ENCODE measurements around the gene SLC4A5. TPM values are rescaled to one million over a fixed set of nuclear protein-coding genes. Genes with fewer than 3 reads are reported as not detected.
"Not testable (repeated sequence)": the region's sequence is repeated elsewhere in the genome, so short reads cannot be mapped to it uniquely, and the experiment has no call there.

Gene SLC4A5
- total RNA-seq, 8 experiments from 2014 or later = 0.25 to 5.9 (median 2.8) TPM

- 70 to 85% methylated on average over 2 to 4 of the region's 10 CpGs; no CpG with 5 or more reads in 8 of the 10 experiments for WGBS, 10 experiments
- no peak for ATAC-seq (replicated peaks in 6 of 8)
- H3K4me1 ChIP-seq (replicated peaks in 1 of 2) = no peaks in the 10 kb centered on the region
- in situ Hi-C loops (cut with MboI; ENCODE audit: low pct_unique_long_range_greater_than_20kb in 2 of 9, low sequenced_read_pairs in 9 of 9, unreplicated experiment in 9 of 9) = loop anchor here in 1 of 9 experiments (25.0 kb wide), 1 partner anchor 335 kb away; no protein-coding TSS in a partner anchor
- H3K4me3 ChIP-seq = no peak overlapping the region
- H3K27ac ChIP-seq = no peak overlapping the region
Measured at GRCh38 chr2:74252036-74252435, 91.2 kb downstream of the SLC4A5 start.

GRCh38 chr2:74250189-74250631 lies 93.0 kb downstream of the SLC4A5 start:
- ATAC-seq (replicated peaks in 6 of 8) = peak; percentile 53 to 84 (median 70)
- no peak overlapping the region for H3K4me3 ChIP-seq
- WGBS, 10 experiments = 0 to 86% (median 25%) methylated on average over 1 to 8 of the region's 10 CpGs; no CpG with 5 or more reads in 1 of the 10 experiments
- H3K27ac ChIP-seq = no peak overlapping the region
- in situ Hi-C loops (cut with MboI; ENCODE audit: low pct_unique_long_range_greater_than_20kb in 2 of 9, low sequenced_read_pairs in 9 of 9, unreplicated experiment in 9 of 9) = loop anchor here in 1 of 9 experiments (25.0 kb wide), 1 partner anchor 337 kb away; no protein-coding TSS in a partner anchor
- no peaks in the 10 kb centered on the region for H3K4me1 ChIP-seq (replicated peaks in 1 of 2)

- Histone ChIP-seq H3K4me1 (replicated peaks in 1 of 2) (no peaks in the 10 kb centered on the region), H3K4me3 (no peak overlapping the region), H3K27ac (no peak overlapping the region)
- in situ Hi-C loops (cut with MboI; ENCODE audit: low pct_unique_long_range_greater_than_20kb in 2 of 9, low sequenced_read_pairs in 9 of 9, unreplicated experiment in 9 of 9) = loop anchor here in 2 of 9 experiments (25.0 kb wide), 1 partner anchor 338 kb away; no protein-coding TSS in a partner anchor
- WGBS, 10 experiments = 0 to 100% (median 56%) methylated on average over 1 to 5 of the region's 6 CpGs; no CpG with 5 or more reads in 3 of the 10 experiments
- ATAC-seq (replicated peaks in 6 of 8) = no peak
Measured at GRCh38 chr2:74249406-74250122, 93.7 kb downstream of the SLC4A5 start.

GRCh38 chr2:74246496-74247195 lies 96.6 kb downstream of the SLC4A5 start:
- no peak for ATAC-seq (replicated peaks in 6 of 8)
- in situ Hi-C loops (cut with MboI; ENCODE audit: low pct_unique_long_range_greater_than_20kb in 2 of 9, low sequenced_read_pairs in 9 of 9, unreplicated experiment in 9 of 9) = loop anchor here in 1 of 9 experiments (25.0 kb wide), 1 partner anchor 341 kb away; no protein-coding TSS in a partner anchor
- 74 to 100% (median 92%) methylated on average over 1 to 13 of the region's 14 CpGs; no CpG with 5 or more reads in 1 of the 10 experiments for WGBS, 10 experiments

GRCh38 chr2:74244286-74244685 lies 98.9 kb downstream of the SLC4A5 start:
- in situ Hi-C loops (cut with MboI; ENCODE audit: low pct_unique_long_range_greater_than_20kb in 2 of 9, low sequenced_read_pairs in 9 of 9, unreplicated experiment in 9 of 9) = loop anchor here in 1 of 9 experiments (25.0 kb wide), 1 partner anchor 343 kb away; no protein-coding TSS in a partner anchor
- ATAC-seq (replicated peaks in 6 of 8) = no peak
- Histone ChIP-seq H3K4me3 (no peak overlapping the region), H3K4me1 (replicated peaks in 1 of 2) (no peaks in the 10 kb centered on the region), H3K27ac (no peak overlapping the region)
- WGBS, 10 experiments = 69 to 100% (median 87%) methylated on average over 1 to 3 of the region's 3 CpGs; no CpG with 5 or more reads in 2 of the 10 experiments

More at GRCh38 chr2:74246496-74247195, 96.6 kb downstream of the SLC4A5 start:
- Histone ChIP-seq H3K4me3 (no peak overlapping the region), H3K27ac (no peak overlapping the region), H3K4me1 (replicated peaks in 1 of 2) (no peaks in the 10 kb centered on the region)

GRCh38 chr2:74242354-74243071 lies 100.7 kb downstream of the SLC4A5 start:
- ATAC-seq (replicated peaks in 6 of 8) = peak in 2 of 8 experiments; percentile 38 to 65
- no peak overlapping the region for H3K4me3 ChIP-seq
- H3K4me1 ChIP-seq (replicated peaks in 1 of 2) = no peaks in the 10 kb centered on the region
- in situ Hi-C loops (cut with MboI; ENCODE audit: low pct_unique_long_range_greater_than_20kb in 2 of 9, low sequenced_read_pairs in 9 of 9, unreplicated experiment in 9 of 9) = loop anchor here in 1 of 9 experiments (25.0 kb wide), 1 partner anchor 345 kb away; no protein-coding TSS in a partner anchor
- no peak overlapping the region for H3K27ac ChIP-seq
- 50 to 100% (median 87%) methylated on average over 2 to 6 of the region's 7 CpGs; no CpG with 5 or more reads in 2 of the 10 experiments for WGBS, 10 experiments

- 33 to 100% (median 81%) methylated on average over 1 to 5 of the region's 7 CpGs; no CpG with 5 or more reads in 2 of the 10 experiments for WGBS, 10 experiments
- no peak for ATAC-seq (replicated peaks in 6 of 8)
- in situ Hi-C loops (cut with MboI; ENCODE audit: low pct_unique_long_range_greater_than_20kb in 2 of 9, low sequenced_read_pairs in 9 of 9, unreplicated experiment in 9 of 9) = loop anchor here in 1 of 9 experiments (25.0 kb wide), 1 partner anchor 348 kb away; no protein-coding TSS in a partner anchor
- no peaks in the 10 kb centered on the region for H3K4me1 ChIP-seq (replicated peaks in 1 of 2)
- H3K4me3 ChIP-seq = no peak overlapping the region
- H3K27ac ChIP-seq = no peak overlapping the region
Measured at GRCh38 chr2:74239346-74239745, 103.9 kb downstream of the SLC4A5 start.

- no peak overlapping the region for H3K4me3 ChIP-seq
- no peak for ATAC-seq (replicated peaks in 6 of 8)
- in situ Hi-C loops (cut with MboI; ENCODE audit: low pct_unique_long_range_greater_than_20kb in 2 of 9, low sequenced_read_pairs in 9 of 9, unreplicated experiment in 9 of 9) = loop anchor here in 1 of 9 experiments (25.0 kb wide), 1 partner anchor 348 kb away; no protein-coding TSS in a partner anchor
- 50 to 100% (median 91%) methylated on average over 1 to 2 of the region's 2 CpGs; no CpG with 5 or more reads in 4 of the 10 experiments for WGBS, 10 experiments
- no peak overlapping the region for H3K27ac ChIP-seq
- H3K4me1 ChIP-seq (replicated peaks in 1 of 2) = no peaks in the 10 kb centered on the region
Measured at GRCh38 chr2:74238879-74239278, 104.3 kb downstream of the SLC4A5 start.

- in situ Hi-C loops (cut with MboI; ENCODE audit: low pct_unique_long_range_greater_than_20kb in 2 of 9, low sequenced_read_pairs in 9 of 9, unreplicated experiment in 9 of 9) = loop anchor here in 1 of 9 experiments (25.0 kb wide), 1 partner anchor 352 kb away; no protein-coding TSS in a partner anchor
- no peak overlapping the region for H3K27ac ChIP-seq
Measured at GRCh38 chr2:74235041-74235440, 108.2 kb downstream of the SLC4A5 start.

GRCh38 chr2:74233648-74234047 lies 109.6 kb downstream of the SLC4A5 start:
- no peak overlapping the region for H3K27ac ChIP-seq
- H3K4me1 ChIP-seq (replicated peaks in 1 of 2) = no peaks in the 10 kb centered on the region
- no peak overlapping the region for H3K4me3 ChIP-seq
- ATAC-seq (replicated peaks in 6 of 8) = no peak
- in situ Hi-C loops (cut with MboI; ENCODE audit: low pct_unique_long_range_greater_than_20kb in 2 of 9, low sequenced_read_pairs in 9 of 9, unreplicated experiment in 9 of 9) = loop anchor here in 1 of 9 experiments (25.0 kb wide), 1 partner anchor 354 kb away; no protein-coding TSS in a partner anchor

More at GRCh38 chr2:74235041-74235440, 108.2 kb downstream of the SLC4A5 start:
- no peak overlapping the region for H3K4me3 ChIP-seq
- H3K4me1 ChIP-seq (replicated peaks in 1 of 2) = no peaks in the 10 kb centered on the region
- 63 to 100% (median 85%) methylated on average over 1 to 2 of the region's 5 CpGs; no CpG with 5 or more reads in 2 of the 10 experiments for WGBS, 10 experiments
- no peak for ATAC-seq (replicated peaks in 6 of 8)

GRCh38 chr2:74232426-74232825 lies 110.8 kb downstream of the SLC4A5 start:
- Histone ChIP-seq H3K4me1 (replicated peaks in 1 of 2) (no peaks in the 10 kb centered on the region), H3K27ac (no peak overlapping the region), H3K4me3 (no peak overlapping the region)
- in situ Hi-C loops (cut with MboI; ENCODE audit: low pct_unique_long_range_greater_than_20kb in 2 of 9, low sequenced_read_pairs in 9 of 9, unreplicated experiment in 9 of 9) = loop anchor here in 1 of 9 experiments (25.0 kb wide), 1 partner anchor 355 kb away; no protein-coding TSS in a partner anchor
- WGBS, 10 experiments = no CpG with 5 or more reads among the region's 6 CpGs
- ATAC-seq (replicated peaks in 6 of 8) = no peak

GRCh38 chr2:74229865-74230264 lies 113.4 kb downstream of the SLC4A5 start:
- in situ Hi-C loops (cut with MboI; ENCODE audit: low pct_unique_long_range_greater_than_20kb in 2 of 9, low sequenced_read_pairs in 9 of 9, unreplicated experiment in 9 of 9) = loop anchor here in 1 of 9 experiments (25.0 kb wide), 1 partner anchor 357 kb away; no protein-coding TSS in a partner anchor
- ATAC-seq (replicated peaks in 6 of 8); H3K27ac ChIP-seq; H3K4me3 ChIP-seq; H3K4me1 ChIP-seq (replicated peaks in 1 of 2): not testable (repeated sequence)
- 40 to 84% (median 66%) methylated on average over 1 to 5 of the region's 5 CpGs; no CpG with 5 or more reads in 2 of the 10 experiments for WGBS, 10 experiments
